GM18498 (cell line): ENCODE data around the gene LHFPL2.
"Not testable (repeated sequence)": the region's sequence is repeated elsewhere in the genome, so short reads cannot be mapped to it uniquely, and the experiment has no call there.

ENCODE experiments used
- ATAC-seq: cut with Tn5 transposase; IDR thresholded peaks from one replicate; pipeline ENCODE4 v1.9.1; 2021; ENCODE audit warnings: mild to moderate bottlenecking, moderate library complexity; ENCODE audit not compliant: unreplicated experiment

LHFPL2 gene

GRCh38 chr5:78666975-78667374 is 18.4 kb upstream of the LHFPL2 start:
- not testable (repeated sequence) for ATAC-seq

GRCh38 chr5:78666041-78666444 is 17.5 kb upstream of the LHFPL2 start:
- no peak for ATAC-seq

GRCh38 chr5:78665534-78665933 is 17.0 kb upstream of the LHFPL2 start:
- ATAC-seq: no peak

- ATAC-seq: no peak
Measured at GRCh38 chr5:78662323-78662722, 13.8 kb upstream of the LHFPL2 start.

- ATAC-seq: peak; percentile 75
Measured at GRCh38 chr5:78661691-78662090, 13.1 kb upstream of the LHFPL2 start.

- peak; percentile 16 for ATAC-seq
Measured at GRCh38 chr5:78661044-78661443, 12.5 kb upstream of the LHFPL2 start.

- ATAC-seq: no peak
Measured at GRCh38 chr5:78660401-78660800, 11.8 kb upstream of the LHFPL2 start.

- ATAC-seq: no peak
Measured at GRCh38 chr5:78659714-78660113, 11.1 kb upstream of the LHFPL2 start.

- ATAC-seq: no peak
Measured at GRCh38 chr5:78659114-78659513, 10.5 kb upstream of the LHFPL2 start.

- ATAC-seq: no peak
Measured at GRCh38 chr5:78657201-78657600, 8.6 kb upstream of the LHFPL2 start.

- no peak for ATAC-seq
Measured at GRCh38 chr5:78655746-78656290, 7.2 kb upstream of the LHFPL2 start.

GRCh38 chr5:78654386-78654785 is 5.8 kb upstream of the LHFPL2 start:
- ATAC-seq: no peak

- no peak for ATAC-seq
Measured at GRCh38 chr5:78653681-78654366, 5.3 kb upstream of the LHFPL2 start.

GRCh38 chr5:78653031-78653430 is 4.5 kb upstream of the LHFPL2 start:
- ATAC-seq: no peak

- no peak for ATAC-seq
Measured at GRCh38 chr5:78651468-78651867, 2.9 kb upstream of the LHFPL2 start.

GRCh38 chr5:78650531-78650930 is 2.0 kb upstream of the LHFPL2 start:
- no peak for ATAC-seq

- ATAC-seq: no peak
Measured at GRCh38 chr5:78649861-78650496, 1.4 kb upstream of the LHFPL2 start.

- ATAC-seq: no peak
Measured at GRCh38 chr5:78649211-78649695, 681 bp upstream of the LHFPL2 start.

GRCh38 chr5:78647838-78648358 is 674 bp downstream of the LHFPL2 start:
- peak; percentile 29 for ATAC-seq

- ATAC-seq: no peak
Measured at GRCh38 chr5:78647351-78647818, 1.2 kb downstream of the LHFPL2 start.

- no peak for ATAC-seq
Measured at GRCh38 chr5:78644741-78645300, 3.8 kb downstream of the LHFPL2 start.

GRCh38 chr5:78644129-78644528 is 4.4 kb downstream of the LHFPL2 start:
- ATAC-seq: no peak
